Activated naive CD8-positive, alpha-beta T cell treated with anti-CD3 and anti-CD28 coated beads, Interleukin-2, amount 50 U/mL, for 16 hours (primary cell): Measurements from ENCODE around the gene HMCN1.
"Not testable (repeated sequence)": the region's sequence is repeated elsewhere in the genome, so short reads cannot be mapped to it uniquely, and the experiment has no call there.

ENCODE experiments used
- DNase-seq: peaks from one replicate; pipeline ENCODE4 v3.0.0-alpha.2; 2020; ENCODE audit warnings: low read depth, low spot score

Gene HMCN1

GRCh38 chr1:186195377-186195931 is 461.3 kb downstream of the HMCN1 start:
- no peak for DNase-seq

- no peak for DNase-seq
Observed at GRCh38 chr1:186202271-186202764, 468.1 kb downstream of the HMCN1 start.

GRCh38 chr1:186202776-186203175 is 468.6 kb downstream of the HMCN1 start:
- no peak for DNase-seq

- DNase-seq: no peak
Observed at GRCh38 chr1:186206048-186206570, 471.9 kb downstream of the HMCN1 start.

- no peak for DNase-seq
Observed at GRCh38 chr1:186207391-186208085, 473.3 kb downstream of the HMCN1 start.

- DNase-seq: no peak
Observed at GRCh38 chr1:186208405-186209129, 474.4 kb downstream of the HMCN1 start.

- DNase-seq: no peak
Observed at GRCh38 chr1:186210258-186210657, 476.1 kb downstream of the HMCN1 start.

- DNase-seq: not testable (repeated sequence)
Observed at GRCh38 chr1:186211583-186211982, 477.4 kb downstream of the HMCN1 start.

- DNase-seq: no peak
Observed at GRCh38 chr1:186212568-186213224, 478.5 kb downstream of the HMCN1 start.

GRCh38 chr1:186213225-186213607 is 479.0 kb downstream of the HMCN1 start:
- no peak for DNase-seq

- no peak for DNase-seq
Observed at GRCh38 chr1:186214791-186215190, 480.6 kb downstream of the HMCN1 start.

GRCh38 chr1:186215636-186216035 is 481.4 kb downstream of the HMCN1 start:
- DNase-seq: no peak

GRCh38 chr1:186218654-186219352 is 484.6 kb downstream of the HMCN1 start:
- DNase-seq: no peak

- DNase-seq: no peak
Observed at GRCh38 chr1:186220067-186220466, 485.9 kb downstream of the HMCN1 start.

- DNase-seq: no peak
Observed at GRCh38 chr1:186220911-186221310, 486.7 kb downstream of the HMCN1 start.

GRCh38 chr1:186225096-186225495 is 490.9 kb downstream of the HMCN1 start:
- DNase-seq: no peak

GRCh38 chr1:186228749-186229148 is 494.6 kb downstream of the HMCN1 start:
- no peak for DNase-seq

GRCh38 chr1:186231861-186232436 is 497.8 kb downstream of the HMCN1 start:
- DNase-seq: no peak

- no peak for DNase-seq
Observed at GRCh38 chr1:186234976-186235686, 500.9 kb downstream of the HMCN1 start.

GRCh38 chr1:186235696-186236095 is 501.5 kb downstream of the HMCN1 start:
- no peak for DNase-seq
